Large intestine (tissue), 3 donors: ENCODE data around the gene ATP8A2. TPM values are rescaled to one million over a fixed set of nuclear protein-coding genes. Genes with fewer than 3 reads are reported as not detected.

Experiments used
- DNase-seq, 2 donors: peaks; one replicate each; pipeline versions ENCODE4 v3.0.0 to v3.0.0-alpha.2; 2013
- H3K27ac ChIP-seq: one replicate; pipeline ENCODE4 v1.5.1; 2013; ENCODE audit warnings: low read length
- H3K27me3 ChIP-seq: 2 replicates; pipeline ENCODE4 v1.6.1; 2013; ENCODE audit warnings: low read length; ENCODE audit not compliant: control insufficient read depth, insufficient read depth
- H3K36me3 ChIP-seq: 2 replicates; pipeline ENCODE4 v1.6.1; 2013; ENCODE audit warnings: low read length; ENCODE audit not compliant: control insufficient read depth, insufficient read depth
- H3K4me1 ChIP-seq: one replicate; pipeline ENCODE4 v1.6.1; 2013; ENCODE audit warnings: low read length; ENCODE audit not compliant: control insufficient read depth, insufficient read depth
- H3K4me3 ChIP-seq: one replicate; pipeline ENCODE4 v1.5.1; 2013; ENCODE audit warnings: low read length
- H3K9me3 ChIP-seq: one replicate; pipeline ENCODE4 v1.6.1; 2013; ENCODE audit warnings: mild to moderate bottlenecking, low read depth, low read length, moderate library complexity; ENCODE audit not compliant: control insufficient read depth
- WGBS: methylation state at CpG from one replicate; pipeline ENCODE4 v1.1.5; 2013; ENCODE audit warnings: low lambda C conversion rate; ENCODE audit not compliant: insufficient coverage; 5-methylcytosine and 5-hydroxymethylcytosine counted together
- polyA plus RNA-seq: library from polyadenylated mRNA; unstranded; fragments of 120-200 nt; gene quantifications from one replicate; pipeline ENCODE4 v1.2.1, GENCODE V29; 2013

Gene ATP8A2
- polyA plus RNA-seq, 1 donor: 2.3 TPM

DNA sequence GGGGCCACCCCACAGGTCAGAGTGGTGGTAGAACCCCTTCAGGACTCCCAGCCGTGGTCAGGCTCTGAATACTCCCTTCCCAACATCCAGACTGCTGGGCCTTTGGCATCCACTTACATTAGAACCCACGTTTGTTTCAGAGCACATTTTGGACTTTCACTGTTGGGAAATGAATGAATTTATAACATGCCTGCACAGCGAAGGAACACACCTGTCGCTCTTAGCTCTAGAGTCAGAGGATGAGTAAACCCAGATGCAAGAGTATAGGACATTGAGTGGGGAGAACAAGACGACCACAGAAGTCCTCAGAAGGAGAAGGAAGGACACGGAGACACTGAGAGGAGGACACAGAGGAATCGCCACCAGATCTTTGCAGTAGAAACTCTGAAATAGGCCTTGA, 649.1 kb downstream of the ATP8A2 start:
- no peaks in the 10 kb centered on the region for H3K27me3 ChIP-seq
- no peak overlapping the region for H3K4me3 ChIP-seq
- no peak for DNase-seq
- no peaks in the 10 kb centered on the region for H3K36me3 ChIP-seq
- H3K9me3 ChIP-seq: no peaks in the 10 kb centered on the region
- H3K4me1 ChIP-seq: no peaks in the 10 kb centered on the region
- WGBS: 100% methylated on average over 1 of the region's 7 CpGs
- H3K27ac ChIP-seq: no peak overlapping the region

DNA sequence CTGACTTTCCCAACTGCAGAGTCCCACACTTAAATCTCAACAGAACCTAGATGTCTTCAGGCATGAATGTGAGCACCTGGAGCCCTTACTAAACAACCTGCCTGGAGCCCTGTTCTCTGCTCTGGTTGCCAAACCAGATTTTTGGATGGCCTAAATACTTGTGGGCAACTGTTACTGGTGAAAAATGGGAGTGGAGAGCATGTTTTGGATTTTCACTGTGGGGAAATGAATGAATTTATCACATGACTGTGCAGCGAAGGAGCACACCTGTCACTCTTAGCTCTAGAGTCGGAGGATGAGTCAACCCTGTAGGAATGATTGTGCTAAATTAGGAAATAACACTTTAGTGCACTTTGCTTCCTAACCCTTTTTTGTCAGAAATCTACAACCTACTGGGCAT, 649.7 kb downstream of the ATP8A2 start:
- no peak overlapping the region for H3K4me3 ChIP-seq
- DNase-seq: no peak
- no peaks in the 10 kb centered on the region for H3K27me3 ChIP-seq
- no peaks in the 10 kb centered on the region for H3K36me3 ChIP-seq
- no peaks in the 10 kb centered on the region for H3K9me3 ChIP-seq
- no peaks in the 10 kb centered on the region for H3K4me1 ChIP-seq
- 80% methylated on average over 1 of the region's 2 CpGs for WGBS
- H3K27ac ChIP-seq: no peak overlapping the region

DNA sequence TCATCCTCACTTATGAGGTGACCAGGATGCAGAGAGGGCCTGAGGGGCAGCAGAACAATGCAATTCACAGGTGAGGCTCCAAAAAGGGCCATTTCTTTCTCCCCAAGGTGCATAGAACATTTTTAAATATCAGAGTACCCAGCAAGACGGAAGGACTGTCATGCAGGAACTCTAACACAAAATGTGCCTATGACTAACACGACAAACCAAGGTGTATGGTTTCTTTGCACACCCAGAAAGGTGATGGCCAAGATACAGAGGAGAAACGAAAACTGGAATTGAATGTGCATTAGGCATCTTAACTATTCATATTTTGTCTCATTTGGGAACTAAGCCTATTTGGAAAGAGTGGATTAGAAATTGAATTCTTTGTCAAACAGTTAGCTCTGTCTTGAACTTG, 650.2 kb downstream of the ATP8A2 start:
- no peaks in the 10 kb centered on the region for H3K27me3 ChIP-seq
- no peak overlapping the region for H3K4me3 ChIP-seq
- H3K27ac ChIP-seq: no peak overlapping the region
- no peaks in the 10 kb centered on the region for H3K36me3 ChIP-seq
- DNase-seq: no peak
- no CpG with 5 or more reads among the region's 3 CpGs for WGBS
- no peaks in the 10 kb centered on the region for H3K4me1 ChIP-seq
- H3K9me3 ChIP-seq: no peaks in the 10 kb centered on the region

DNA sequence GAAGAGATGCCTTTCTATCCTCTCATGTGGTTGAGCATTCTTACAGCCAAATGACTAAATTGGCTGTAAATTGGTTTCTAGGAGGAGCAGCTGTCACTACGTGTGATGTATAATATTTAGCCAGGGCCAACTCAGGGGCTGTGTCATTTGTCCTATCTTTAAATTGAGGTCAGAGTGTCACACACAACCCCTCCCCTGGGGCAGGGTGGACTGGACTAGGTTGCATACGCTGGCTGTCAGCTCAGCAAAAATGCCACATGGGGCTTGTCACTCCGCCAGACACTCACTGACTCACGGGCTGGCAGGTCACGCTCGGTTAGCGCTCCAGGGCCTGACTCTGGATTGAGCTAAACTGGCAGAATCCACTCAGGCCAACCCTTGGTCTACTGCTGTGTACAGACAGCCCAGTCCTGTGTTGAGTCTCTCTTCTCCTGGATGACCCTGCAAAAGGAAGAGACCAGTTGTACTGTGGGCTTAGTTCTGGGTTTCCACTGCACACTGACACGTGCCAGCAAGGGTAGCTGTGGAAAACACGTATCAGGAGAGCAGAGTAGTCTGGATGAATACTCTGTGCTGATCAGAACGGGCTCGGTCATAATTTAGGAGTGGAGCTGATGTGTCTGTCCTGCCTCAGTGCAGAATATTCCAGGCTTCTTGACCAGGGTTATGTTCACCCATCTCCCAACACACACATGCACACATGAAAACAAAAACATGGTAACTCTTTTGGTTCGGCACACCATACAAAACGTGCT, 650.9 kb downstream of the ATP8A2 start:
- no CpG with 5 or more reads among the region's 13 CpGs for WGBS
- H3K4me3 ChIP-seq: no peak overlapping the region
- no peak overlapping the region for H3K27ac ChIP-seq
- H3K36me3 ChIP-seq: no peaks in the 10 kb centered on the region
- H3K4me1 ChIP-seq: no peaks in the 10 kb centered on the region
- H3K27me3 ChIP-seq: no peaks in the 10 kb centered on the region
- H3K9me3 ChIP-seq: no peaks in the 10 kb centered on the region
- DNase-seq: peak; percentile 84 to 91

DNA sequence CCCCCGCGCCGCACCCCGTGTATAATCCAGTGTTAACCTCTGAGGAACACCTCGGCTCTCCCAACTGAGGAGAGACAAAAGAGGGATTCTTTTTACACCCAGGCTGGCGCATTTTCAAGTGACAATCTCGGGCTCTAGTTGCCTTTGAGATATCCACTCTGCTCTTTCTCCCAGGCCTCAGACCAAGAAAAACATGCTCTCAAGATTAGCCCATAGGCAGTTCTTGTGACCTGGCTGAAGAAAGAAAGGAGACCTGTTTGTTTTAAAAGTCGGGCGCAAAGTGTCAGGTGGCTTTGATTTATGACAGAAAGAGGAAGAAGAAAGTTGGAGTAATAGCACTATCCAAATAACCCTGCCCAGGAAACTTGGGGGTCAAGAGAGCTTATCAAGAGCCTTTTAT, 652.8 kb downstream of the ATP8A2 start:
- H3K4me1 ChIP-seq: peaks cover under 1% of the 10 kb centered on the region
- WGBS: no CpG with 5 or more reads among the region's 9 CpGs
- H3K9me3 ChIP-seq: no peaks in the 10 kb centered on the region
- no peak overlapping the region for H3K4me3 ChIP-seq
- H3K36me3 ChIP-seq: no peaks in the 10 kb centered on the region
- H3K27me3 ChIP-seq: no peaks in the 10 kb centered on the region
- peak; percentile 18 to 78 for DNase-seq
- H3K27ac ChIP-seq: no peak overlapping the region

DNA sequence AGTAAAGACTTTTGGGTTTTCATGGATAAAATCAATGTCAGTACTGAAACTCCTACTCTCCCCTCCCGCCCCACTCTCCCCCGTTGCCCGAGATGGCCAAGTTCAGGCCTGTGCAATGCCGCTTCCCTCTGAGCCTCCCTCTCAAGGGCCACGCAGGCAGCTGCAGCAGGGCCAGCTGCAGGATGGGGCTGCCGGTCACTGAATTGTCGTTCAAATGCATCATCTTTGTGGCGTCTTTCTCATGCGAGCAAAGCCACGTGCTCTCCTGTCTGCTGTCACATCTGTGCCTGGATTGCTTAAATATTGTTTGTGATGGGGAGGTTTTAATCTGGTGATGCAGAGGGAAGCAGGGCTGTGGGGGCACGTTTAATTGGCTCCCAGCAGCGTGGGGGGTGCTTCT, 653.4 kb downstream of the ATP8A2 start:
- H3K9me3 ChIP-seq: no peaks in the 10 kb centered on the region
- no peaks in the 10 kb centered on the region for H3K36me3 ChIP-seq
- H3K27me3 ChIP-seq: no peaks in the 10 kb centered on the region
- peaks cover 7% of the 10 kb centered on the region for H3K4me1 ChIP-seq
- no peak overlapping the region for H3K4me3 ChIP-seq
- no peak overlapping the region for H3K27ac ChIP-seq
- no CpG with 5 or more reads among the region's 12 CpGs for WGBS
- DNase-seq: no peak

DNA sequence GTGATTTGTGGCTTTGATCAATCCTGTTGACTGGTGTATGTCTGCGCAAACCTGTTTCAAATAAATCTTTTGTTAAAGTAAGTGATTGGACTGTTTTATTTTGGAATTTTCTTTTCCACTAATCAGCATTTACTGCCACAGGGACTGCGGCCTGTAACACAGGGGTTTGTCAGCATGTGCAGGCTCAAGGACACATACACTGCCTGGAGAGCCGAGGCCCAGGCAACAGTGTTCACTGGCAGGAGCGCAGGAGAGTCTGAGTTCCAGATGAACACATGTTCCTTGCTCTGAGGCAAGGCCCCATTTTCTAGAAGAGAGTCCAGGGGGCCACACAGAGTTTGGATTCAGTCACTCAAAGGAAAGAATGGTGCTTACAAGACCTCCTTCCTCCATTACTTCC, 654.0 kb downstream of the ATP8A2 start:
- no CpG with 5 or more reads among the region's 4 CpGs for WGBS
- Histone ChIP-seq H3K27ac (no peak overlapping the region), H3K9me3 (no peaks in the 10 kb centered on the region), H3K4me1 (peaks cover 7% of the 10 kb centered on the region), H3K36me3 (no peaks in the 10 kb centered on the region), H3K27me3 (no peaks in the 10 kb centered on the region), H3K4me3 (no peak overlapping the region)
- DNase-seq: no peak

DNA sequence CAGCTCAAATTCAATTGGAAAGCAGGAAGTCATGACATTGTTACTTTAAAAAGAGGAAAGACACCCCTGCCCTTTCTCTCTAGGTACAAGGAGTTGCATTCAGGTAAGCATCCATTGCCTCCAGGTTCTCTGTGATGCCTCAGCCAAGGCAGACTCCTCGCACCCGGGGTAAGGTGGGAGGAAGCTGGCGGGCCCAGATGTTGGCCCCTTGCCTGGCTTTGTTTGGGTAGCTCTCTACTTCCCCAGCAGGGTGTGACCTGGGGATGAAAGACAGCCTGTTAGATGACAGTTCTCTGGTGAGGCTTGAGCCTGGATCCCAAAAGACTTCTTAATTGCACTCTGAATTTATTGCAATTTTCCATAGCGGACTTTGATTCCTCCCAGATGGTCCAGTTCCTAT, 654.4 kb downstream of the ATP8A2 start:
- no peak overlapping the region for H3K4me3 ChIP-seq
- H3K27me3 ChIP-seq: no peaks in the 10 kb centered on the region
- no peak overlapping the region for H3K27ac ChIP-seq
- H3K36me3 ChIP-seq: no peaks in the 10 kb centered on the region
- H3K4me1 ChIP-seq: peaks cover 7% of the 10 kb centered on the region
- DNase-seq: no peak
- no CpG with 5 or more reads among the region's 4 CpGs for WGBS
- H3K9me3 ChIP-seq: no peaks in the 10 kb centered on the region

DNA sequence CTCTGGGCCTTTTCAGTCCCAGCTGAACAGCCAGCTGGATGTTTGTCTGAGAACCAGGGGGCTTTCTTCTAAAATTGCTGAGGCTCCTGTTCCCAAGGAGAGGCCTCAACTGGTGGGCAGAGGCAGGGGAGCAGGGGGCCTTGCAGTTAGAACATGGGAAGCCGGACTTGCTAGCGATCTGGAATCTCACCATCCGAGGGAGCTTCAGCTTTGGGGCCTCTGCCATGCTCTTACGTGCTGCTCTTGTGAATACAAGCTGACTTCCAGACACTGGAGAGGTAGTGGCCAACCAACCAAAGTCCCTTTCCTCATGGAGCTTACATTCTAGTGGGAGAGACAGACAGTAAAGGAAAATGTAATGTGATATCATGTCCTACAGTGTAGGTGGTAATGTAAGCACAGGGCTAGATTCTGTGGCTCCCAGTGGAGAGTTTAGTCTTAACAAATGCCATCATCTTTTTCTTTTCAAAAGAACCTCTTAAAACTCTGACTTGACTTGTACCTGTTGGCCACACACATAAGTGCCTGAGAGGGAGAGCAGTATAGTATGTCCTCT, 657.9 kb downstream of the ATP8A2 start:
- Histone ChIP-seq H3K27me3 (no peaks in the 10 kb centered on the region), H3K27ac (no peak overlapping the region), H3K9me3 (no peaks in the 10 kb centered on the region), H3K4me1 (peaks cover 7% of the 10 kb centered on the region), H3K36me3 (no peaks in the 10 kb centered on the region), H3K4me3 (no peak overlapping the region)
- no peak for DNase-seq
- WGBS: no CpG with 5 or more reads among the region's 4 CpGs

DNA sequence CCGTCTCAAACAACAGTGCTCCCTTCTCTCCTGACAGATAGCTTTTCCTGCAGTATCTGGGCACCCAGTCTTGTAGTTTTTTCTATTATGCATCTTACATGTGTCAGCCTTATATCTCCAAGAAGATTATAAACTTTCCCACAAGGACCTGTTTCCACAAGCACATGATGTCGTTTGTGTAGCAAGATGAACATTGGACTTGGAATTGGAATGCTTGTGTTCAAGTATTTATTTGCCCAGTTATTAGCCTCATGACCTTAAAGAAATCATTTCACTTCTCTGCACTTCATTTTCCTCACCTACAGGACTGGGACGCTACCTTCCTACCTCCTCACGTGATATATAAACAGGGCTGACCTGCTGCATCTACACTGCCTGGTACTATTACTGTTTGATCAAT, 658.6 kb downstream of the ATP8A2 start:
- H3K4me1 ChIP-seq: peaks cover 7% of the 10 kb centered on the region
- peak; percentile 77 to 92 for DNase-seq
- H3K4me3 ChIP-seq: no peak overlapping the region
- no peaks in the 10 kb centered on the region for H3K27me3 ChIP-seq
- H3K9me3 ChIP-seq: no peaks in the 10 kb centered on the region
- 0% methylated on average over 1 of the region's 4 CpGs for WGBS
- H3K27ac ChIP-seq: no peak overlapping the region
- no peaks in the 10 kb centered on the region for H3K36me3 ChIP-seq

DNA sequence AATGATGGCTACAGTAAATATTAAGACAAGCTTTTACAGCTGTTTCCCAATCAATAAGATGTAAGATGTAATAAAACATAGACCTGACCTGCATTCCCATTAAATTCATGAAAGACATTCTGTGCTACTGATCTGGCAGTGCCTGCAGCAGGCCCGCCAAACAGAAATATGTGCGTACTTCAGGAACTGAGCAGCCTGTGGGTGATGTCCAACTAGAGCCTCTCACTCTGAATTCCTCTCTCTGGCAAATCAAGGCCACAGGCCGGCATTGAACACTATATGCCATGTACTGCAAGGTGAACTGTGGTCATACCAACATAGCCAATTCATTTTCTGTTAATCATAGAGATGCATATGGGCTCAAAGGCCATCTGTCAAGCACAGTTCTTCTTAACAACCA, 662.2 kb downstream of the ATP8A2 start:
- Histone ChIP-seq H3K4me1 (peaks cover 7% of the 10 kb centered on the region), H3K27me3 (peaks cover 2% of the 10 kb centered on the region), H3K9me3 (no peaks in the 10 kb centered on the region), H3K4me3 (no peak overlapping the region), H3K36me3 (no peaks in the 10 kb centered on the region), H3K27ac (no peak overlapping the region)
- no peak for DNase-seq
- whole genome bisulfite sequencing: no CpG with 5 or more reads among the region's 3 CpGs
